GM18499 (cell line): ENCODE measurements around the gene GRIA3.

Experiments
- ATAC-seq: cut with Tn5 transposase; IDR thresholded peaks from one replicate; pipeline ENCODE4 v1.9.1; 2021; ENCODE audit warnings: moderate number of reproducible peaks; ENCODE audit not compliant: insufficient read depth, unreplicated experiment

The GRIA3 gene

DNA sequence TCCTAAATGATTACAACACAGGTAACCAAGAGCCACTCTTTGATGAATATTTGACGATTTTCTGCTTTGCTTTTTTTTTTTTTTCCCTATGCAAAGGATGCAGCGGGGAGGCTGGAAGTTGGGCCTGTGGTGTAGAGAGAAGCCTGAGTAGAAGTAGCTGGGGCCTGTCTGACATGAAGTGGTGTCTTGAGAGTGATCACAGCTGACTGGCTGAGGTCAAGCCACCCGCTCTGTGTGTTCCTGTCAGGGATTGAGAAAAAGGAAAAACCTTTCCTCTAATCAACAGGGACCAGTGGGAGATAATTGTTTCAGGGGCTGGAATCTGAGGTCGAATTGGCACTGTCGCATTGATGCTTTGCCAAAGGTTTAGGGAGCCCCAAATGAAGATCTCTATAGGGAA lies 258.7 kb downstream of the GRIA3 start:
- no peak for ATAC-seq

GRCh38 chrX:123447506-123447905 lies 263.4 kb downstream of the GRIA3 start:
- ATAC-seq = no peak

- no peak for ATAC-seq
Observed at GRCh38 chrX:123449335-123449734, 265.3 kb downstream of the GRIA3 start.

DNA sequence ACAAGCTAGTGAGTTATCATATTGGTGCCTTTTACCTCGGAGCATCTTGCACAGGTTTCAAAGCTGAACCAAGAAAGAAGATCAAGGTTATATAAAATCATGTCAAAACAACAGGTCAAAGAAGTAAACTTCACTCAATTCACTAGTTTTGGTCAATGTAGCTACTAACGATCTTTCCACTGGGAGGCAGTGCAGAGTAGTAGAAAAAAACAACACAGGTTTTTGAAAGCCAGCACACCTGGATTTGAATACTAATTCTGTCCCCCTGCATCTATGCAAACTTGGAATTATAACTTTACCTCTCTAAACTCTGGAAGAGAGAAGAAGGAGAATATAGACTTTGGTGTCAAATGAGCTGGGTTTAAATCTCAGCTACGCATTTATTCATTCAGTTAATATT lies 266.1 kb downstream of the GRIA3 start:
- ATAC-seq = no peak

- no peak for ATAC-seq
Observed at GRCh38 chrX:123454712-123455431, 270.8 kb downstream of the GRIA3 start.

DNA sequence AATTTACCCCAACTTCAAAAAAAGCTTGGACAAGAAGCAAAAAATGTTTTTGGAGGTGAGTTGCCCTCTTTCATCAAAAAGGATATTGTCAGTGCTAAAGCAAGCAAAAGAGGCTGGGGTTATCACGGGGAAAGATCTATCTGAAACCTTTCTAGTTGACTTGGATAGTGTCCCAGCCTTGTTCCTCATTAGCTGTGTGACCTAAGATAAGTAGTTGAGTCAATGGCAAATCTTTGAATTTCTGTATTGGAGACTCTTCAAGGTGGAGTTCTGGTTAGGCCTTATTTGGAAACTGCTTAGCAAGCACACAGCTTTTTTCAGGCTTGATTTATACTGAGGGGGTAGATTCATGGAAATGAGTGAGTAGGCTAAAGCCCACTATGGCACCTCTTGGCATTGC lies 271.6 kb downstream of the GRIA3 start:
- ATAC-seq = no peak

DNA sequence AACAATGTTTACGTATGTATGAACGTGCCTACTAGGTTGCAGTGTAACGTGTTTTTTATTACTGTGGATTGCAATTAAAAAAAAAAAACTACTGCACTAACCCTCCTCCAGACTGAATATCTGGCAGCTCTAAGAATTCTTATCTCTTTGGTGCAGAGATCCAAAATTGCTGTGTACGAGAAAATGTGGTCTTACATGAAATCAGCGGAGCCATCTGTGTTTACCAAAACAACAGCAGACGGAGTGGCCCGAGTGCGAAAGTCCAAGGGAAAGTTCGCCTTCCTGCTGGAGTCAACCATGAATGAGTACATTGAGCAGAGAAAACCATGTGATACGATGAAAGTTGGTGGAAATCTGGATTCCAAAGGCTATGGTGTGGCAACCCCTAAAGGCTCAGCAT lies 280.6 kb downstream of the GRIA3 start:
- no peak for ATAC-seq

DNA sequence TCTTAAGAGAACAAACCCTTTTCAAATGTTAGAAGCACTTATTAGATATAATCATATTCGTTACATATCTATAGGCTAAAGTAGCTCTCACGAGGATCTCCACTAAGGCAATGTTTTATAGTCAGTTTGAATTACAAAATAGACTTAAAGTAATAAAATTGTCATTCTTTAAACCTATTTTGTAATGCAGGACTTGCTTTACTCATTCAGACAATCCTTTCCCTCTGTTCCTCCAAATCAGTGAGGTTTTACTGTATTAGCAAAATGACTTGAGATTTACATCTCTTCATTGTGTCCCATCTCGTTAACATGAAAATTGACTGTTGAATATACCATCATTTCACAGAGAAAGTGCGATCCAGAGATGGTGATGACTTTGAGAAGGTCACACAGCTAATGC lies 284.4 kb downstream of the GRIA3 start:
- no peak for ATAC-seq

GRCh38 chrX:123475068-123475724 lies 291.1 kb downstream of the GRIA3 start:
- ATAC-seq = no peak

- no peak for ATAC-seq
Observed at GRCh38 chrX:123476611-123477219, 292.6 kb downstream of the GRIA3 start.

DNA sequence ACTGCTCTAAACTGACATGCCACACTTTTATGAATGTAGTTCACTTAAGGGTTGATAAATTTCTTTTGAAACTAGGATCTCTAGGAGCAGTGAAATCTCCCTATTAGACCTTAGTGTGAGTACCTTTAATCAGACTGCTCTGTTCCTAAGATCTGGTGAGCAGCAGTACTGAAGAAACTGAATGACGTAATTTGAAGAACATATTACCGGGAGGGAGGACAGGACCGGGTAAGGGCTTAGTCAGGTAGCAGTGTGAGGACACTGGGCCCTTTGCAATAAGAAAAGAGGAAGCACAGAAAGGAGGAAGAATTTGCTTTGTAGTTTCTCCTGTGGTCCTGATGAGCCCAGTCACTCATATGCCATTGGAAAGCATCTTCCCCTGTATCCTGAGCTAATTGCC lies 293.6 kb downstream of the GRIA3 start:
- no peak for ATAC-seq

DNA sequence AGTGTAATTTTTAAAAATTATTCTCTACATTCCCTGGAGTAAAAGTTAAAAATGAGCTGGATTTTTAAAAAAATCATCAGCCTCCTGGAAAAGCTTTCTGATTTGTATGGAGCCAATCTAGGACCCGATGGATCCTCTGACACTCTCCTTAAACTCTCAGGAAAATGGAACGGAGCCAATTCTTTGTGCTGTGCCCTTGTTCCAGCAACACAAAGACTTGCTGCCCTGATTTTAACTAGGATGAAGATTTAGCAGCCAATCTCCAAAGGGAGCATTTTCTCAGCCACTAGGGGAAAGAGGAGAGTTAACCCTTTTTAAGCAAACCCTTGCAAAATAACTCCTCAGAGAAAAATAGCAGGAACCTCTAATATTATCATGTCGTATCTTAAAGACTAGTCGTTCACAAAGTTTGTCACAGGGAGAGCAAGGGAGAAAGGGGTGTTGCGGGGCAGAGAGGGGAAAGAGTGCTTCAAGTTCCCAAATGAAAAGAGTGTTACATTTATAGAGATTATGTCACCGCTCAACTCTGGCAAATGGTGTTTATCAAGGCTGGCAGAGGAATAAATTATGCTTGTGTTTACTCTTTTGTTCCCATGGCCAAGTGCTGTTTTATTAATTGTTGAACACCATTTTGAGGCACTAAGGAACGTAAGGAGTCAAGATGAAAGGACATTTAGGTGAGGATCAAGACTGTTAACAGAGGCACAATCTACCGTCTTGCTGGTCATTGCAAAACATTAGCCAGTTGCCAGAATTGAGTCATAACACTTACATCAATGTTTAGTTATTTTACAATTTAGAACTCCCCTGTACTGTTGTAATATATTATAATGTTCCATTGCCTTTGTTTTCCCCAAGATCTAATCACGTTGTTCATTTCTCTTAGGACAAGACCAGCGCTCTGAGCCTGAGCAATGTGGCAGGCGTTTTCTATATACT lies 298.1 kb downstream of the GRIA3 start:
- ATAC-seq = no peak

GRCh38 chrX:123486297-123486696 lies 302.2 kb downstream of the GRIA3 start:
- ATAC-seq = no peak

DNA sequence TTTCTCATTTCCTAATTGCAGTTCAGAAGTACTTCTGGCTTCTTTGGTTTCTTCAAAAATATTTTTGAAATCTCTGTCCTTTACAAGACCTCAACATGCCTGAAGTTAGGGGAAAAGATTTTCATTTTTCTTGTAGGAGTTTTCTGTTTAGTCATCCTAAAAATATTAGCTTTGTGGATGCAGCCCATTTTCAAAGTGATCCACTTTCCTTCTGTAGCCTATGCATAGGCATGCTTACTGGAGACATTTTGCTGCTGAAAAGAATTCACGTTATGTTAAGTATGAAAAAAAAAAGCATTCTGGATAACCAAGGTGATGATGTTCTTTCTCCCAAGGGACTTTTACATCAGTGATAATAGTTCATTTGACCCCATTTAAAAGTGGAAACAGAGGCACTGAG lies 303.2 kb downstream of the GRIA3 start:
- ATAC-seq = no peak

- no peak for ATAC-seq
Observed at GRCh38 chrX:123487669-123488068, 303.6 kb downstream of the GRIA3 start.

DNA sequence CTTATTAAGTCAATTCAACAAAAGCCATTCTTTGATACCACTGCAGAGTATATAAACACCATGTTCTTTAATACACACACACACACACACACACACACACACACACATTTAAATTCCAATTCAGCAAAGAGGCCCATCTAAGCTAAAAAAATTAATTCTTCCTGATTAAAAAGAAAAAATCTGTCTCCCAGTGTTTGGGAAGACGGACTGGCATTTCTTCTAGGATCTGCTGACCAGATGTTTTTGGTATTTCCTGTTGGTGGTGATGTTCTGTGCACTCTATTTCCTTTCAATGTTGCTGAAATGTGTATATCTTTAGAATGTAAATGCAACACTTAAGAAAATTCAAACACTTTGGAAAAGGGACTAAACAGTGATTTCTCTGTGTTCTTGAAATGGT lies 304.9 kb downstream of the GRIA3 start:
- no peak for ATAC-seq

- no peak for ATAC-seq
Observed at GRCh38 chrX:123493857-123494256, 309.8 kb downstream of the GRIA3 start.

GRCh38 chrX:123499787-123500186 lies 315.7 kb downstream of the GRIA3 start:
- no peak for ATAC-seq

DNA sequence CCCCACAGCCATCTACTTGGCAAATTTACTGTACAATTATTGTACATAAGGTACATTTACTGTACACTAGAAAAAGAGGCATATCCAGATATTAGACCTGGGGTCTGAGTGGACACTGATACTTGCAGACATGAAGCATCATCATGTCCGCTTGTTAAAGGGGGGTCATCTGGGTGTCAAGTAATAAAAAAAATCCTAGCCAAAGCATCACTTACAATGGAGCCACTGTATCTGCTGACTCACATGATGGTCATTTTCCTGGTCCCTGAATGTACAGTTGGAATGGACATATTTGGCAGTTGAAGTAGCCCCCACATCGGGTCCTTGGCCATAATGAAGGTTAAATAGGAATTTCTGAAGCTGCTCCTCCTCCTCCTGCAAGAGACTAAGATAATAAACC lies 320.0 kb downstream of the GRIA3 start:
- no peak for ATAC-seq

DNA sequence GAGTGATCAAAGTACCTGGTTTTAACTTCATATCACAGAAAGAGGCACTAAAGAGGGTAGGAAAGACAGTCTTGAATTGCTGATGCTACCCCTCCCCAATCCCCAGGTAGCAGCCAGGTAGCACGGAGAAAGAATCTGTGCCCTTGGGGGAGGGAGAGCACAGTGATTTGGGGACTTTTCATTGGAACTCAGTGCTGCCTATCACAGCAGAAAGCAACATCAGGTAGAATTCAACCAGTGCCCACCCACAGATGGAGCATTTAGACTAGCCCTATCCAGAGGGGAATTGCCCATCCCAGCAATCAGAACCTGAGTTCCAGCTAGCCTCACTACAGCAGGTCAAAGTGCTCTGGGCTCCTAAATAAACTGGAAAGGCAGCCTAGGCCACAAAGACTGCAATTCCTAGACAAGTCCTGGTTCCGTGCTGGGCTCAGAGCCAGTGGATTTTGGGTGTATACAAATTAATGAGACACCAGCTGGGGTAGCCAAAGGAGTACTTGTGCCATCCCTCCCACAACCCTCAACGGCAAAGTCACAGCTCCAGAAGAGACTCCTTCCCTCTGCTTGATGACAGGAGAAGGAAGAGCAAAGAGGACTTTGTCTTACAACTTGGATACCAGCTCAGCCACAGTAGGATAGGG lies 320.7 kb downstream of the GRIA3 start:
- ATAC-seq = no peak
